Astrocyte (in vitro differentiated cells and primary cell): ENCODE results near the gene GRK5. TPM values are rescaled to one million over a fixed set of nuclear protein-coding genes. Genes with fewer than 3 reads are reported as not detected.

Experiments
- DNase-seq: peaks from one replicate; pipeline ENCODE4 v3.0.0-alpha.2; 2010; ENCODE audit warnings: low read depth
- FAIRE-seq: peaks from 2 replicates; lab custom pipeline; 2011; peaks lifted over from hg19 to GRCh38; lab: Jason Lieb, UNC
- H2AFZ ChIP-seq: 2 replicates; pipeline ENCODE4 v1.6.0; 2012; ENCODE audit warnings: low read depth, low read length, inconsistent platforms
- H3K27ac ChIP-seq: 2 replicates; pipeline ENCODE4 v1.5.1; 2011; ENCODE audit warnings: low read depth, low read length, inconsistent platforms
- H3K27me3 ChIP-seq: 2 replicates; pipeline ENCODE4 v1.6.0; 2011; ENCODE audit warnings: low read length, inconsistent platforms; ENCODE audit not compliant: insufficient read depth
- H3K36me3 ChIP-seq: 2 replicates; pipeline ENCODE4 v1.5.1; 2011; ENCODE audit warnings: low read length, inconsistent platforms; ENCODE audit not compliant: insufficient read depth
- H3K4me1 ChIP-seq: 2 replicates; pipeline ENCODE4 v1.5.1; 2011; ENCODE audit warnings: low read length, inconsistent platforms; ENCODE audit not compliant: insufficient read depth
- H3K4me2 ChIP-seq: 2 replicates; pipeline ENCODE4 v1.6.0; 2012; ENCODE audit warnings: low read length, inconsistent platforms
- H3K4me3 ChIP-seq: 2 replicates; pipeline ENCODE4 v1.5.1; 2011; ENCODE audit warnings: low read depth, mild to moderate bottlenecking, low read length, inconsistent platforms; ENCODE audit not compliant: insufficient read depth
- H3K79me2 ChIP-seq: 2 replicates; pipeline ENCODE4 v1.6.0; 2012; ENCODE audit warnings: mild to moderate bottlenecking, low read length, inconsistent platforms; ENCODE audit not compliant: insufficient read depth
- H3K9ac ChIP-seq: 2 replicates; pipeline ENCODE4 v1.6.0; 2012; ENCODE audit warnings: mild to moderate bottlenecking, low read length, inconsistent platforms
- H3K9me3 ChIP-seq: 2 replicates; pipeline ENCODE4 v1.5.1; 2012; ENCODE audit warnings: low read depth, mild to moderate bottlenecking, low read length, inconsistent platforms; ENCODE audit not compliant: insufficient read depth
- H4K20me1 ChIP-seq: 2 replicates; pipeline ENCODE4 v1.6.0; 2012; ENCODE audit warnings: low read length, inconsistent platforms; ENCODE audit not compliant: insufficient read depth
- H3K27ac Mint-ChIP-seq: one replicate; pipeline ENCODE4 v1.8.0; 2021; ENCODE audit warnings: mild to moderate bottlenecking, mixed read lengths; ENCODE audit not compliant: unreplicated experiment
- H3K27me3 Mint-ChIP-seq: one replicate; pipeline ENCODE4 v1.8.0; 2021; ENCODE audit warnings: low read depth, mixed read lengths; ENCODE audit not compliant: unreplicated experiment
- H3K36me3 Mint-ChIP-seq: one replicate; pipeline ENCODE4 v1.8.0; 2021; ENCODE audit warnings: low read depth, mixed read lengths; ENCODE audit not compliant: unreplicated experiment
- H3K4me1 Mint-ChIP-seq: one replicate; pipeline ENCODE4 v1.8.0; 2021; ENCODE audit warnings: low read depth, mixed read lengths; ENCODE audit not compliant: unreplicated experiment
- H3K4me3 Mint-ChIP-seq: one replicate; pipeline ENCODE4 v1.8.0; 2021; ENCODE audit warnings: mild to moderate bottlenecking, moderate library complexity, mixed read lengths; ENCODE audit not compliant: unreplicated experiment
- H3K9me3 Mint-ChIP-seq: one replicate; pipeline ENCODE4 v1.8.0; 2021; ENCODE audit warnings: mild to moderate bottlenecking, mixed read lengths; ENCODE audit not compliant: unreplicated experiment
- CTCF ChIP-seq: IDR thresholded peaks from 2 replicates; pipeline ENCODE4 v1.5.1; 2011; ENCODE audit warnings: low read depth, mild to moderate bottlenecking, inconsistent platforms, low read length, moderate library complexity; ENCODE audit not compliant: insufficient read depth
- EZH2 ChIP-seq: IDR thresholded peaks from 2 replicates; pipeline ENCODE4 v1.6.1; 2012; ENCODE audit warnings: mild to moderate bottlenecking, low read length, inconsistent platforms; ENCODE audit not compliant: insufficient read depth
- total RNA-seq: library from RNA; stranded (reverse); gene quantifications from 2 replicates; pipeline ENCODE4 v1.2.1, GENCODE V29; 2021

GRK5 gene
- total RNA-seq, 1 donor from 2014 or later: 8.5 TPM

GRCh38 chr10:119365773-119366599, 158.6 kb downstream of the GRK5 start:
- Mint-ChIP-seq H3K36me3 (peaks cover 2% of the 10 kb centered on the region), H3K9me3 (no peaks in the 10 kb centered on the region), H3K4me3 (no peak overlapping the region), H3K27ac (no peak overlapping the region), H3K27me3 (peaks cover 3% of the 10 kb centered on the region), H3K4me1 (peaks cover 2% of the 10 kb centered on the region)
- Histone ChIP-seq H3K36me3 (no peaks in the 10 kb centered on the region), H3K9me3 (no peaks in the 10 kb centered on the region), H3K27me3 (peaks cover 2% of the 10 kb centered on the region), H3K4me2 (no peak overlapping the region), H3K4me1 (peaks cover 26% of the 10 kb centered on the region), H3K27ac (no peak overlapping the region), H3K9ac (no peak overlapping the region), H4K20me1 (peaks cover 20% of the 10 kb centered on the region), H2AFZ (no peak overlapping the region), H3K79me2 (no peaks in the 10 kb centered on the region), H3K4me3 (no peak overlapping the region)
- no peak for TF ChIP-seq EZH2
- no peak for TF ChIP-seq CTCF
- DNase-seq (no peak), FAIRE-seq (no peak)

GRCh38 chr10:119367841-119368549, 160.6 kb downstream of the GRK5 start:
- no peak overlapping the region for H3K27ac Mint-ChIP-seq
- no peak overlapping the region for H3K27ac ChIP-seq

More at GRCh38 chr10:119367841-119368549, 160.6 kb downstream of the GRK5 start:
- Histone ChIP-seq H3K9me3 (no peaks in the 10 kb centered on the region), H3K4me3 (no peak overlapping the region), H3K36me3 (no peaks in the 10 kb centered on the region), H3K4me2 (no peak overlapping the region), H3K79me2 (no peaks in the 10 kb centered on the region), H4K20me1 (peaks cover 15% of the 10 kb centered on the region), H3K9ac (no peak overlapping the region), H3K4me1 (peaks cover 37% of the 10 kb centered on the region), H3K27me3 (peaks cover 2% of the 10 kb centered on the region), H2AFZ (no peak overlapping the region)
- FAIRE-seq (no peak), DNase-seq (no peak)
- H3K9me3 Mint-ChIP-seq: no peaks in the 10 kb centered on the region
- no peak for TF ChIP-seq CTCF
- TF ChIP-seq EZH2: no peak
- no peak overlapping the region for H3K4me3 Mint-ChIP-seq
- peaks cover 2% of the 10 kb centered on the region for H3K36me3 Mint-ChIP-seq
- peaks cover 2% of the 10 kb centered on the region for H3K4me1 Mint-ChIP-seq
- peaks cover 6% of the 10 kb centered on the region for H3K27me3 Mint-ChIP-seq
